ENCODE results near the gene COQ9. TPM values are rescaled to one million over a fixed set of nuclear protein-coding genes. Genes with fewer than 3 reads are reported as not detected.

COQ9 gene
- total RNA-seq, 1 donor from 2014 or later: 35.7 TPM

DNA sequence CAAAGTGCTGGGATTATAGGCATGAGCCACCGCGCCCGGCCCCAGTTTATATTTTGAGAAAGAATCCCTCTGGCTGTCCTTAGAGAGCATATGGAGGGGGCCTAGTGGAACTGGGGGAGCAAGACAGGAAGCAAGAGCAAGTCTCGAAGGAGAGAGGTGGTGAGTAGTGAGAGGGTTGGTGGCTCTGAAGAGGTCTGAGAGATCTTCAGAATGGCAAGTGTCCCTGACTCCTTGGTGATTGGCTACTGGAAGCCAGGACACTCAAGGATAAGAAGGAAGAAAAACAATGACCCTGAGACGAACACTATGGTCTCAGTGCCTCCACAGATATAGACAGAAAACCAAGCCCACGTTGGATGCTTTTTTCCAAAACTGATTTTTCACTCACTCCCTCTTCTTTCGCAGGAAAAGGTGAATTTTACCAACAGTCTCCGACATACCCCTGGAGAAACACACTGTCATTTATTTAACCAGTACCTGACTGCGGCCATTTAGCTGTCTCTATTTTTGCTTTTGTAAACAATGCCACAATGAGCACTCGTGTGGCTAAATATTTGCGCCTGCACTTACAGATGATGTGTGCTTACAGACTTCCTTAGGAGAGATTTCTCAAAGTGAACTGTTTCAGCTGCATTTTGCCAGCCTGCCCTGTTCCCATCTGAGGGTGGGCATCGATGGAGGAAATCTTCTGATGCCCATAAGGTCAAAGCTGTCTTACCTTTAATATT, 54.9 kb downstream of the COQ9 start:
- Histone ChIP-seq H3K36me3 (no peaks in the 10 kb centered on the region), H3K9me3 (no peaks in the 10 kb centered on the region), H3K27ac (no peak overlapping the region), H3K27me3 (no peaks in the 10 kb centered on the region), H3K4me1 (no peaks in the 10 kb centered on the region), H3K4me3 (no peak overlapping the region)
- TF ChIP-seq, protein P1, sequence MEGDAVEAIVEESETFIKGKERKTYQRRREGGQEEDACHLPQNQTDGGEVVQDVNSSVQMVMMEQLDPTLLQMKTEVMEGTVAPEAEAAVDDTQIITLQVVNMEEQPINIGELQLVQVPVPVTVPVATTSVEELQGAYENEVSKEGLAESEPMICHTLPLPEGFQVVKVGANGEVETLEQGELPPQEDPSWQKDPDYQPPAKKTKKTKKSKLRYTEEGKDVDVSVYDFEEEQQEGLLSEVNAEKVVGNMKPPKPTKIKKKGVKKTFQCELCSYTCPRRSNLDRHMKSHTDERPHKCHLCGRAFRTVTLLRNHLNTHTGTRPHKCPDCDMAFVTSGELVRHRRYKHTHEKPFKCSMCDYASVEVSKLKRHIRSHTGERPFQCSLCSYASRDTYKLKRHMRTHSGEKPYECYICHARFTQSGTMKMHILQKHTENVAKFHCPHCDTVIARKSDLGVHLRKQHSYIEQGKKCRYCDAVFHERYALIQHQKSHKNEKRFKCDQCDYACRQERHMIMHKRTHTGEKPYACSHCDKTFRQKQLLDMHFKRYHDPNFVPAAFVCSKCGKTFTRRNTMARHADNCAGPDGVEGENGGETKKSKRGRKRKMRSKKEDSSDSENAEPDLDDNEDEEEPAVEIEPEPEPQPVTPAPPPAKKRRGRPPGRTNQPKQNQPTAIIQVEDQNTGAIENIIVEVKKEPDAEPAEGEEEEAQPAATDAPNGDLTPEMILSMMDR (IDR thresholded peaks at IDR 0.05): no peak
- intact Hi-C loops (cut with DNase I): no loop called here
- no peak for DNase-seq (ENCODE audit: low spot score in 2 of 2)

DNA sequence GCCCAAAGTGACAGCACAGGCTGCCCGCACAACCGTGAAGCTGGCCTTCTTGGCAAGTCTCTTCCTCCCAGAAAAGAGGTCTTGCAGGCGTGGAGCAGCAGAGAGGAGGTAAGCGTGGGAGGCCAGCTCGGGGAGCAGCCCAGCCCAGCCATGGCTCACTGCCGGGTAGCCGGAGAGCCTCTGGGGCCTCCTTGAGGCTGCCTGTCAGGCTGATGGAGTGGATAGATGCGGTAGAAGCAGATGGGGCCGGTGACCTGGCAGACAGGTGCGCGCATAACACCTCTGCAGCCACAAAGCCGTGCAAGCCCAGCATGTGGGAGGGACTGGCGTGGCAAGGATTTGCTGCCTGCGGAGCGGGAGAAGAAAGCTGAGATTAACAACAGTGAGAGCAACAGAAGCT, 56.1 kb downstream of the COQ9 start:
- intact Hi-C loops (cut with DNase I): no loop called here
- TF ChIP-seq, protein P1 (IDR thresholded peaks at IDR 0.05): no peak

DNA sequence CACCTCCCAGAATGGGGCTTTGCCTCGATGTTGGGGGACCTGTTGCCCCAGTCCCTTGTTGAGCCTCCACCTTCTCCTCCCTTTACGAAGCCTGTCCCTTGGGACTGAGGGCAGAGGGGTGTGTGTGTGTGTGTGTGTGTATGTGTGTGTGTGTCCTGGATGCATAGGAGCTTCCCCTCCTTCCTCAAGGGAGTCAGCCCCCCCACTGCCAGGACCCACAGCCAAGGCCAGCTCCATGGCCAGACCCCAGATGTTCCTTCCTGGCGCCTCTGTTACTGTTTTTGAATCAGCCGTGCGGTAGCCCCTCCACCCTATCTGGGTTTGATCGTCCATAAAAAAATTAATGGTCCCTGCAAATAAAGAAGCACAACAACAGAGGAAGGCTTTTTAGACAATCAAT, 56.7 kb downstream of the COQ9 start:
- no peak for DNase-seq (ENCODE audit: low spot score in 2 of 2)
- H3K27me3 ChIP-seq: no peaks in the 10 kb centered on the region
- TF ChIP-seq, protein P1 (IDR thresholded peaks at IDR 0.05): no peak
- no peaks in the 10 kb centered on the region for H3K4me1 ChIP-seq
- H3K36me3 ChIP-seq: no peaks in the 10 kb centered on the region
- no peak overlapping the region for H3K4me3 ChIP-seq
- no peak overlapping the region for H3K27ac ChIP-seq
- no peaks in the 10 kb centered on the region for H3K9me3 ChIP-seq
- intact Hi-C loops (cut with DNase I): no loop called here

More for the DNA sequence above, 56.1 kb downstream of the COQ9 start:
- Histone ChIP-seq H3K27me3 (no peaks in the 10 kb centered on the region), H3K4me3 (no peak overlapping the region), H3K27ac (no peak overlapping the region), H3K9me3 (no peaks in the 10 kb centered on the region), H3K4me1 (no peaks in the 10 kb centered on the region), H3K36me3 (no peaks in the 10 kb centered on the region)
- no peak for DNase-seq (ENCODE audit: low spot score in 2 of 2)

DNA sequence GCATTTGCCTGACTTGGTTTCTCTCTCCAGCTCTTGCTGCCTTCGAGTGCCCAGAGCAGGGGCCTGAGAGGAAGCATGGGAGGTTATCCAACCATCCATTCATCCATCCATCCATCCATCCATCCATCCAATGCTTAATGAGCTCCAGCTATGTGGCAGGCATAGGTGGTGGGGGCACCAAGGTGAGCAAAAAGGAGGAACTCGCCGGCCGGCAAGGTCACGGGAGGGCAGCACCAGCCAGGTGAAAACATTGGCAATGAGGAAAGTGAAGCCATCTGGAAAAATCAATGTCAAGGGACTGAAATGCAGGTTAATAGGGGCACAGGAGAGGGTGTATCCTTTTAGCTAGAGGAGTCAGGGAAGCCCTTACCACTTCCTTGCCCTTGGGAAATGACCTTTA, 57.2 kb downstream of the COQ9 start:
- DNase-seq (ENCODE audit: low spot score in 2 of 2): no peak
- TF ChIP-seq, protein P1 (IDR thresholded peaks at IDR 0.05): no peak
- Histone ChIP-seq H3K4me1 (no peaks in the 10 kb centered on the region), H3K27ac (no peak overlapping the region), H3K36me3 (no peaks in the 10 kb centered on the region), H3K9me3 (no peaks in the 10 kb centered on the region), H3K4me3 (no peak overlapping the region), H3K27me3 (no peaks in the 10 kb centered on the region)
- intact Hi-C loops (cut with DNase I): no loop called here

DNA sequence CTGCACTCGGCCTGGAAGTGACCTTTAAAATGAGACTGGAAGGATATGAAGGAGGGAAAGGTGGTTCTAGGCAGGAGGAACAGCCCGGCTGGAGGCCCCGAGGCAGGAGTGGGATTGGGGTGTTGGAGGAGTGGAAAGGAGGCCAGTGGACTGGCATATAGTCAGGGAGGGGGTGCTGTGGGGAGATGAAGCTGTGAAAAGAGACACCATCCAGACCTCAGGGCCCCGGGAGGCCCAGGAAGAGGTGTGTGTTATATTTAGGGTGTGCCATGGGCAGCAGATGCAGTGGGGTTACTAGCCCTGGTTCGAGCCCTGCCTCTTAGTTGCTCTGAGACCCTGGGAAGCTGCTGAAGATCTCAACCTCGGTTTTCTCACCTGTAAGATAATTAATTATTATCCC, 57.9 kb downstream of the COQ9 start:
- no peaks in the 10 kb centered on the region for H3K9me3 ChIP-seq
- no peak overlapping the region for H3K27ac ChIP-seq
- intact Hi-C loops (cut with DNase I): no loop called here
- TF ChIP-seq, protein P1 (IDR thresholded peaks at IDR 0.05): no peak
- H3K27me3 ChIP-seq: no peaks in the 10 kb centered on the region
- no peak for DNase-seq (ENCODE audit: low spot score in 2 of 2)
- H3K4me1 ChIP-seq: no peaks in the 10 kb centered on the region
- no peak overlapping the region for H3K4me3 ChIP-seq
- H3K36me3 ChIP-seq: no peaks in the 10 kb centered on the region

Data from ascending aorta (tissue), 2 donors.